ENCODE data around the gene RUFY4.

GRCh38 chr2:218023636-218024035 is 45.4 kb upstream of the RUFY4 start:
- TF ChIP-seq CTCF (IDR thresholded peaks at IDR 0.05; ENCODE audit: extremely low read depth in 1 of 2, insufficient read depth in 1 of 2, low read depth in 1 of 2, low read length in 2 of 2) (no peak), POLR2A (IDR thresholded peaks at IDR 0.05; ENCODE audit: low read depth, low read length) (no peak), EZH2 (IDR thresholded peaks at IDR 0.05; ENCODE audit: borderline replicate concordance, low read depth, low read length, severe bottlenecking) (no peak), MAX (IDR thresholded peaks at IDR 0.05; ENCODE audit: insufficient read depth, insufficient read length) (no peak)

Measured in endothelial cell of umbilical vein (primary cell).